ENCODE data around the gene GRK5.
"Not testable (repeated sequence)": the region's sequence is repeated elsewhere in the genome, so short reads cannot be mapped to it uniquely, and the experiment has no call there.

- TF ChIP-seq, protein P1, sequence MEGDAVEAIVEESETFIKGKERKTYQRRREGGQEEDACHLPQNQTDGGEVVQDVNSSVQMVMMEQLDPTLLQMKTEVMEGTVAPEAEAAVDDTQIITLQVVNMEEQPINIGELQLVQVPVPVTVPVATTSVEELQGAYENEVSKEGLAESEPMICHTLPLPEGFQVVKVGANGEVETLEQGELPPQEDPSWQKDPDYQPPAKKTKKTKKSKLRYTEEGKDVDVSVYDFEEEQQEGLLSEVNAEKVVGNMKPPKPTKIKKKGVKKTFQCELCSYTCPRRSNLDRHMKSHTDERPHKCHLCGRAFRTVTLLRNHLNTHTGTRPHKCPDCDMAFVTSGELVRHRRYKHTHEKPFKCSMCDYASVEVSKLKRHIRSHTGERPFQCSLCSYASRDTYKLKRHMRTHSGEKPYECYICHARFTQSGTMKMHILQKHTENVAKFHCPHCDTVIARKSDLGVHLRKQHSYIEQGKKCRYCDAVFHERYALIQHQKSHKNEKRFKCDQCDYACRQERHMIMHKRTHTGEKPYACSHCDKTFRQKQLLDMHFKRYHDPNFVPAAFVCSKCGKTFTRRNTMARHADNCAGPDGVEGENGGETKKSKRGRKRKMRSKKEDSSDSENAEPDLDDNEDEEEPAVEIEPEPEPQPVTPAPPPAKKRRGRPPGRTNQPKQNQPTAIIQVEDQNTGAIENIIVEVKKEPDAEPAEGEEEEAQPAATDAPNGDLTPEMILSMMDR (IDR thresholded peaks at IDR 0.05; ENCODE audit: poor library complexity, severe bottlenecking), result not testable (repeated sequence)
- TF ChIP-seq EZH2 (IDR thresholded peaks at IDR 0.05; ENCODE audit: borderline replicate concordance, insufficient read depth, low read length, poor library complexity, severe bottlenecking); POLR2AphosphoS5 (IDR thresholded peaks at IDR 0.05); TAF1 (IDR thresholded peaks at IDR 0.05; ENCODE audit: low read depth); REST (IDR thresholded peaks at IDR 0.05; ENCODE audit: borderline replicate concordance); RAD21 (conservative IDR thresholded peaks at IDR 0.05): not testable (repeated sequence)
Measured at GRCh38 chr10:119261016-119261415, 53.6 kb downstream of the GRK5 start.
